Stimulated activated CD4-positive, alpha-beta T cell treated with anti-CD3 and anti-CD28 coated beads, Interleukin-12 subunit alpha, Interleukin-12 subunit beta, amount 100 ng/mL, for 24 hours (primary cell): Measurements from ENCODE around the gene ITLN2.
"Not testable (repeated sequence)": the region's sequence is repeated elsewhere in the genome, so short reads cannot be mapped to it uniquely, and the experiment has no call there.

Source experiments
- DNase-seq, 2 experiments: peaks; one replicate each; pipeline ENCODE4 v3.0.0-alpha.2; 2020; ENCODE audit warnings: low read depth in 2 of 2

ITLN2 gene

GRCh38 chr1:160905617-160905989, 49.0 kb downstream of the ITLN2 start:
- no peak for DNase-seq

GRCh38 chr1:160904783-160905616, 49.6 kb downstream of the ITLN2 start:
- DNase-seq: no peak

GRCh38 chr1:160902251-160902650, 52.4 kb downstream of the ITLN2 start:
- not testable (repeated sequence) for DNase-seq

GRCh38 chr1:160901768-160902167, 52.8 kb downstream of the ITLN2 start:
- no peak for DNase-seq

GRCh38 chr1:160900683-160901082, 53.9 kb downstream of the ITLN2 start:
- DNase-seq: not testable (repeated sequence)
